HG02763 (cell line): ENCODE measurements around the gene SEMA3E.
"Not testable (repeated sequence)": the region's sequence is repeated elsewhere in the genome, so short reads cannot be mapped to it uniquely, and the experiment has no call there.

ENCODE experiments used
- ATAC-seq: cut with Tn5 transposase; IDR thresholded peaks from one replicate; pipeline ENCODE4 v1.9.1; 2021; ENCODE audit warnings: mild to moderate bottlenecking, moderate library complexity; ENCODE audit not compliant: unreplicated experiment

SEMA3E gene

GRCh38 chr7:83648464-83649241 is at the start of gene SEMA3E:
SEMA3E (minus strand) TSS chr7:83649139.
- no peak for ATAC-seq

- no peak for ATAC-seq
These were observed 49.0 kb upstream of the SEMA3E start for GRCh38 chr7:83697804-83698530.

- no peak for ATAC-seq
These were observed 47.2 kb upstream of the SEMA3E start for GRCh38 chr7:83696101-83696500.

- no peak for ATAC-seq
These were observed 46.4 kb upstream of the SEMA3E start for GRCh38 chr7:83695128-83695960.

- no peak for ATAC-seq
These were observed 44.3 kb upstream of the SEMA3E start for GRCh38 chr7:83693256-83693655.

GRCh38 chr7:83691095-83691494 is 42.2 kb upstream of the SEMA3E start:
- ATAC-seq, result no peak

- no peak for ATAC-seq
These were observed 40.9 kb upstream of the SEMA3E start for GRCh38 chr7:83689855-83690254.

- ATAC-seq, result no peak
These were observed 37.5 kb upstream of the SEMA3E start for GRCh38 chr7:83686416-83686815.

- no peak for ATAC-seq
These were observed 36.0 kb upstream of the SEMA3E start for GRCh38 chr7:83684928-83685327.

GRCh38 chr7:83681200-83681778 is 32.4 kb upstream of the SEMA3E start:
- ATAC-seq, result no peak

GRCh38 chr7:83677180-83677866 is 28.4 kb upstream of the SEMA3E start:
- ATAC-seq, result no peak

GRCh38 chr7:83673291-83673690 is 24.4 kb upstream of the SEMA3E start:
- ATAC-seq, result not testable (repeated sequence)

- ATAC-seq, result no peak
These were observed 23.2 kb upstream of the SEMA3E start for GRCh38 chr7:83672157-83672556.

- ATAC-seq, result no peak
These were observed 14.2 kb upstream of the SEMA3E start for GRCh38 chr7:83663131-83663530.

- ATAC-seq, result no peak
These were observed 9.2 kb upstream of the SEMA3E start for GRCh38 chr7:83658126-83658525.

GRCh38 chr7:83655951-83656556 is 7.1 kb upstream of the SEMA3E start:
- no peak for ATAC-seq

GRCh38 chr7:83652481-83652880 is 3.5 kb upstream of the SEMA3E start:
- ATAC-seq, result no peak

GRCh38 chr7:83649701-83650100 is 762 bp upstream of the SEMA3E start:
- no peak for ATAC-seq

GRCh38 chr7:83646027-83646426 is 2.9 kb downstream of the SEMA3E start:
- ATAC-seq, result no peak

GRCh38 chr7:83643739-83644138 is 5.2 kb downstream of the SEMA3E start:
- no peak for ATAC-seq
